Prostate gland (tissue), 2 donors: ENCODE measurements around the gene MFN2.

ENCODE experiments used
- POLR2A ChIP-seq: fragments of 450-650 bp; IDR thresholded peaks from one replicate; pipeline ENCODE4 v1.6.1; 2016; ENCODE audit warnings: antibody characterized with exemption, mild to moderate bottlenecking
- POLR2AphosphoS5 ChIP-seq: sonication (generic); formaldehyde crosslinking; IDR thresholded peaks from one replicate; pipeline ENCODE4 v1.6.1; 2017; ENCODE audit warnings: antibody characterized with exemption
- TF ChIP-seq, protein P1 (sequence below), 4 experiments: fragments of 200-600 bp in 2 of 4; fragments of 450-650 bp in 2 of 4; sonication (generic) in 2 of 4; IDR thresholded peaks; 1 replicate in 3 of 4; 2 replicates in 1 of 4; pipeline ENCODE4 v1.5.1; 2016 to 2019; ENCODE audit warnings: antibody characterized with exemption in 4 of 4, mild to moderate bottlenecking in 2 of 4, moderate library complexity in 2 of 4

DNA sequence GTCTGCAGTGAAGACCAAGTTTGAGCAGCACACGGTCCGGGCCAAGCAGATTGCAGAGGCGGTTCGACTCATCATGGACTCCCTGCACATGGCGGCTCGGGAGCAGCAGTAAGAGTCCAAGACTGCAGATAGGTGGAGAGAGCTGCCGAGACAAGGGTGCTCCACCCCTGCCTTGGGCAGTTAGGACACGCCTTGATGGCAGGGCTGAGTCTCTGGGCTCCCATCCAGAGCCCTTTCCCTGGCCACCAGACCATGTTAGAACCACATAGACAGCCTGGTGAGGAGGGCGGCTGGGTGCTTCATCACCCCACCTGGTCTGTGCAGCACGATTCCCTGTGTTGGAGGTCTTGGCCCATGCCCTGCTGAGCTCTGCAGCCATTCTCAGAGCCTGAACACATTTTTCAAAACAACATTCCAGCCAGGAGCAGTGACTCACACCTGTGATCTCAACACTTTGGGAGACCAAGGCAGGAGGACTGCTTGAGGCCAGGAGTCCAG is 21.8 kb downstream of the MFN2 start:
- no peak for TF ChIP-seq POLR2A
- TF ChIP-seq, protein P1, sequence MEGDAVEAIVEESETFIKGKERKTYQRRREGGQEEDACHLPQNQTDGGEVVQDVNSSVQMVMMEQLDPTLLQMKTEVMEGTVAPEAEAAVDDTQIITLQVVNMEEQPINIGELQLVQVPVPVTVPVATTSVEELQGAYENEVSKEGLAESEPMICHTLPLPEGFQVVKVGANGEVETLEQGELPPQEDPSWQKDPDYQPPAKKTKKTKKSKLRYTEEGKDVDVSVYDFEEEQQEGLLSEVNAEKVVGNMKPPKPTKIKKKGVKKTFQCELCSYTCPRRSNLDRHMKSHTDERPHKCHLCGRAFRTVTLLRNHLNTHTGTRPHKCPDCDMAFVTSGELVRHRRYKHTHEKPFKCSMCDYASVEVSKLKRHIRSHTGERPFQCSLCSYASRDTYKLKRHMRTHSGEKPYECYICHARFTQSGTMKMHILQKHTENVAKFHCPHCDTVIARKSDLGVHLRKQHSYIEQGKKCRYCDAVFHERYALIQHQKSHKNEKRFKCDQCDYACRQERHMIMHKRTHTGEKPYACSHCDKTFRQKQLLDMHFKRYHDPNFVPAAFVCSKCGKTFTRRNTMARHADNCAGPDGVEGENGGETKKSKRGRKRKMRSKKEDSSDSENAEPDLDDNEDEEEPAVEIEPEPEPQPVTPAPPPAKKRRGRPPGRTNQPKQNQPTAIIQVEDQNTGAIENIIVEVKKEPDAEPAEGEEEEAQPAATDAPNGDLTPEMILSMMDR (IDR thresholded peaks at IDR 0.05) = no peak
- TF ChIP-seq POLR2AphosphoS5 = no peak
